GM19351 (cell line): ENCODE results near the gene RDM1.
"Not testable (repeated sequence)": the region's sequence is repeated elsewhere in the genome, so short reads cannot be mapped to it uniquely, and the experiment has no call there.

Source experiments
- ATAC-seq: cut with Tn5 transposase; IDR thresholded peaks from one replicate; pipeline ENCODE4 v1.9.1; 2021; ENCODE audit warnings: mild to moderate bottlenecking, moderate library complexity; ENCODE audit not compliant: unreplicated experiment

RDM1 gene

GRCh38 chr17:35930211-35931065 lies at the start of gene RDM1:
Gene RDM1 (minus strand): TSS chr17:35930773. CDS start chr17:35930727, 46 bp downstream.
- ATAC-seq: peak; percentile 84

GRCh38 chr17:35978346-35978745 lies 47.8 kb upstream of the RDM1 start:
- ATAC-seq: no peak

GRCh38 chr17:35977509-35977908 lies 46.9 kb upstream of the RDM1 start:
- no peak for ATAC-seq

GRCh38 chr17:35973333-35974260 lies 43.0 kb upstream of the RDM1 start:
- ATAC-seq: no peak

- no peak for ATAC-seq
Observed at GRCh38 chr17:35972945-35973332, 42.4 kb upstream of the RDM1 start.

- ATAC-seq: no peak
Observed at GRCh38 chr17:35972535-35972934, 42.0 kb upstream of the RDM1 start.

GRCh38 chr17:35972066-35972465 lies 41.5 kb upstream of the RDM1 start:
- ATAC-seq: no peak

GRCh38 chr17:35969558-35970380 lies 39.2 kb upstream of the RDM1 start:
- no peak for ATAC-seq

GRCh38 chr17:35968520-35969054 lies 38.0 kb upstream of the RDM1 start:
- no peak for ATAC-seq

GRCh38 chr17:35965272-35965671 lies 34.7 kb upstream of the RDM1 start:
- no peak for ATAC-seq

- no peak for ATAC-seq
Observed at GRCh38 chr17:35963663-35964062, 33.1 kb upstream of the RDM1 start.

- no peak for ATAC-seq
Observed at GRCh38 chr17:35953720-35954119, 23.1 kb upstream of the RDM1 start.

- ATAC-seq: no peak
Observed at GRCh38 chr17:35949401-35949800, 18.8 kb upstream of the RDM1 start.

GRCh38 chr17:35948092-35948491 lies 17.5 kb upstream of the RDM1 start:
- ATAC-seq: no peak

- ATAC-seq: no peak
Observed at GRCh38 chr17:35947156-35947585, 16.6 kb upstream of the RDM1 start.

GRCh38 chr17:35944151-35944550 lies 13.6 kb upstream of the RDM1 start:
- no peak for ATAC-seq

GRCh38 chr17:35943537-35943936 lies 13.0 kb upstream of the RDM1 start, which contains the start of gene LYZL6:
Gene LYZL6 (minus strand): TSS chr17:35943713. CDS start chr17:35939356, 4,357 bp downstream.
- no peak for ATAC-seq

GRCh38 chr17:35942588-35943186 lies 12.1 kb upstream of the RDM1 start:
- no peak for ATAC-seq

- ATAC-seq: not testable (repeated sequence)
Observed at GRCh38 chr17:35938492-35938891, 7.9 kb upstream of the RDM1 start.

GRCh38 chr17:35936063-35936462 lies 5.5 kb upstream of the RDM1 start:
- ATAC-seq: no peak
